GM12892 (cell line): Measurements from ENCODE around the gene ZNF414.

Source experiments
- DNase-seq: peaks from one replicate; pipeline ENCODE4 v3.0.0; 2011; ENCODE audit not compliant: insufficient read length
- FAIRE-seq: peaks from 2 replicates; lab custom pipeline; 2011; peaks lifted over from hg19 to GRCh38; lab: Jason Lieb, UNC
- POLR2A ChIP-seq: IDR thresholded peaks from 2 replicates; pipeline ENCODE4 v1.6.1; 2011; ENCODE audit warnings: low read depth, low read length, control low read depth
- POLR2AphosphoS5 ChIP-seq: IDR thresholded peaks from 2 replicates; pipeline ENCODE4 v1.6.1; 2011; ENCODE audit warnings: low read depth, low read length, control low read depth
- TAF1 ChIP-seq: IDR thresholded peaks from 2 replicates; pipeline ENCODE4 v1.6.1; 2011; ENCODE audit warnings: low read depth, mild to moderate bottlenecking, control low read depth, low read length, borderline replicate concordance

ZNF414 gene

GRCh38 chr19:8513036-8513686 lies 806 bp downstream of the ZNF414 start:
- TF ChIP-seq POLR2AphosphoS5 (no peak), POLR2A (no peak), TAF1 (no peak)

GRCh38 chr19:8512115-8512967 lies 1.6 kb downstream of the ZNF414 start:
- FAIRE-seq (no peak), DNase-seq (no peak)
- no peak for TF ChIP-seq POLR2A
- no peak for TF ChIP-seq POLR2AphosphoS5
- no peak for TF ChIP-seq TAF1

More at GRCh38 chr19:8513036-8513686, 806 bp downstream of the ZNF414 start:
- no peak for DNase-seq
- no peak for FAIRE-seq

- no peak for FAIRE-seq
- TF ChIP-seq TAF1 = no peak
- no peak for TF ChIP-seq POLR2AphosphoS5
- TF ChIP-seq POLR2A = no peak
- DNase-seq = no peak
These were observed 2.3 kb downstream of the ZNF414 start for GRCh38 chr19:8511573-8512101.

DNA sequence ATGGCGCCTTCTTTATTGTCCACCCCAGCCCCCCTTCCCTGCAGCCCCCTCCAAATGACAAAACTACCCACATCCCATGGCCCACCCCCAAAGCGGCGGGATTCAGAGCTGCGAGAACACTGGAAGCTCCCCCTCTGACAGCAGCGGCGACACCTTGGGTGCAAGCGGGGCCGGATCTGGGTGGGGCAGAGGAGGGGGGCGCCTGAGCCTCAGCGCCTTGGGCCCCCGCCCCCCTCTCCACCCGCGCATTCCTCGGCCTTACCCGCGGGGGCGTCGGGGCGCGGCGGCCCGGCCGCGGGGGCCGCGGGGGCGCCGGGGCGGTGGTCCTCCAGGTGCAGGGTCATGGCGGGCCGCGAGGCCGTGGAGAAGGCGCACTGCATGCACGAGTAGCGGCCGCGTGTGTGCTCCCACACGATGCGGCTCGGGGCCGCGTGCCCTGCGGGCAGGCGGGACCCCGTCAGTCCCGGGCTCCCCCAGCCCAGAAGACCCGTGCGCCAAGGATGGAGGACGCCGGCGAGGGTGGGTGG lies 3.3 kb downstream of the ZNF414 start:
- no peak for TF ChIP-seq TAF1
- no peak for TF ChIP-seq POLR2A
- TF ChIP-seq POLR2AphosphoS5 = no peak
- FAIRE-seq (no peak), DNase-seq (no peak)

GRCh38 chr19:8506402-8506957 lies 7.5 kb downstream of the ZNF414 start:
- TF ChIP-seq TAF1 (no peak), POLR2A (no peak), POLR2AphosphoS5 (no peak; the same call in 1 of the 2 replicates)
- no peak for FAIRE-seq
- DNase-seq = no peak

- TF ChIP-seq TAF1 = no peak
- peak; percentile 64; the same call in 1 of the 2 replicates for TF ChIP-seq POLR2AphosphoS5
- peak; percentile 56; the same call in 1 of the 2 replicates for TF ChIP-seq POLR2A
- peak; percentile 86 for DNase-seq
- peak; percentile 82 for FAIRE-seq
These were observed 8.1 kb downstream of the ZNF414 start for GRCh38 chr19:8505680-8506401.

- TF ChIP-seq POLR2A (no peak), POLR2AphosphoS5 (no peak), TAF1 (no peak)
- DNase-seq (no peak), FAIRE-seq (no peak)
These were observed 9.0 kb downstream of the ZNF414 start for GRCh38 chr19:8504919-8505318.

- FAIRE-seq (no peak), DNase-seq (no peak)
- TF ChIP-seq TAF1 = no peak
- TF ChIP-seq POLR2A = no peak
- TF ChIP-seq POLR2AphosphoS5 = no peak
These were observed 9.8 kb downstream of the ZNF414 start for GRCh38 chr19:8504171-8504570.

DNA sequence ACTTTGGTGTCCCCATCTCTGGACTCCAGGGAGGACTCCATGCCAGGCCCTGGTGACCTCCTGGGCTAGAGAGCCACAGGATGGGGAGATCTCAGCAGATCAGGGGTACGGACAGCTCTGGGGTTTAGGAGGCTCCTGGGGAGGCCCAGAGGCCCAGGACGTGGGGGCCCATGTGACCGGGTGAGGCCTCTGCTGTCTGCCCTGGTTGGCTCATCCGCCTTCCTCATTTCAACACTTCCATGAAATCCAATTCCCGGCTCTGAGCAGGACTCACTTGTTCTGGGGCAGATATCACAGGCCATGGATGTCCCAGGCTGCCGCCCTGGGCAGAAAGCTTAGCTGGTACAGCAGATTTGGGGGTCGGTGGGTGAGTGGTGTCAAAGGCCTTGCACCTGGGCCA lies 10.5 kb downstream of the ZNF414 start:
- no peak for TF ChIP-seq POLR2A
- TF ChIP-seq TAF1 = no peak
- no peak for TF ChIP-seq POLR2AphosphoS5
- DNase-seq (no peak), FAIRE-seq (no peak)

GRCh38 chr19:8501981-8502380 lies 12.0 kb downstream of the ZNF414 start:
- DNase-seq = no peak
- no peak for FAIRE-seq
- TF ChIP-seq TAF1 = no peak
- no peak for TF ChIP-seq POLR2A
- no peak for TF ChIP-seq POLR2AphosphoS5
